DMS114 treated with DMSO at 0.1 percent for 48 hours (cell line): ENCODE measurements around the gene ANKK1.

ENCODE experiments used
- DNase-seq: peaks from one replicate; lab custom pipeline; 2025; ENCODE audit not compliant: unreplicated experiment; lab: John Stamatoyannopoulos, UW

Gene ANKK1

DNA sequence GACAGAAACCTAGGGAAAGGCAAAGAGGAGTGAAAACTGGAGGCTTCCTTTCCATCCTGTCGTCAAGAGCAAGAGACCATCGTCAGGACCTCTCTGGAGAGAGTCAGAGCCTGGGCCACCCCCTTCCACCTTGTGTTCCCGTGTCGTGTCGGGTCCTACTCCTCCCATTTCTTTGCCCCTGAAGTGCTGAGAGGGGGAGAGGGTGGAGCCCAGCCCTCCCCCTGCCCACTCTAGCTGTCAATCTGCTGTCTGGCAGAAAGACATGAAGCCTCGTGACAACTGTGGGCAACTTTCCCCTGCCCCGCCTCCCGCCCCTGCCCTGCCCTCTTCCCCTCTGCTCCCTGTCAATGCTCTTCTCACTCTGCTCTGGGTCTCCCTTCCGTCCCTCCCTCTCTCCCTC lies 20.6 kb downstream of the ANKK1 start:
- DNase-seq, result no peak

DNA sequence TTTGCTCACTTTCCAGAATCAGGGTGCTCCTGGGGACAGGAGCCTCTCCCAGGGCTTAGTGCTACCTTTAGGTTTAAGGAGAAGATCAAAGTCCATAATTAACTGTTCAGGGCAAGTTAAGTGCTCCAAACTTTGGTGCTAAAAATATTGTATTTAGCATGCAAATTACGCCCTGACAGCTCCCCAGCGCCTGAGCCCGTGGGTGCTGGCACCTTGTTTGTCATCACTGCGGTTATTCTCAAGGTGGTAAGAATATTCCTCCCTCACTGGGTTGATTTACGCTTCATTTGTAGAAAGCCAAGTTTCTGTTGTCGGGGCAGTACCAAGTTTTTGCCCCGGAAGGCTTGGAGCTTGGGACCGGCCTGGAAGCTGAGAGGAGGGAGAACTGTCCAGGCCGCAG lies 21.3 kb downstream of the ANKK1 start:
- no peak for DNase-seq

DNA sequence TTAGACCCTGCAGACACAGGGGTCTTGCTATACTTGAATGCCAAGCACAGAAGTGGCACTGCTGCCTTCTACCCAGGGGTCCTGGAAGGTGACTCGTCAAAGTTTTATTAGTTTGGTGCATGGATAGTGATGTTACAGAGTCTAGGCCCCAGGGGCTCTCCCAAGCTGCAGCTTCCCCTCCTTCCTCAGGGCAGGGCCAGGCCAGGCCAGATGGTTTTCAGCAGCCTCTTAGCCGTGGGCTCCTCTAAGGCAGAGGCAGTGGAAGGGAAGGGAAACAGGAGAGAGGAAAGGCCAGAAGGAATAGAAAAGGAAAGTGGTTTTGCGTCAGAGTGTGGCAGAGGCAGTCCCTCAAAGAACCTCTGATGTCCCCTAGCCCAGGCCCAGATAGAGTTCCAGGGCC lies 21.9 kb downstream of the ANKK1 start:
- no peak for DNase-seq

DNA sequence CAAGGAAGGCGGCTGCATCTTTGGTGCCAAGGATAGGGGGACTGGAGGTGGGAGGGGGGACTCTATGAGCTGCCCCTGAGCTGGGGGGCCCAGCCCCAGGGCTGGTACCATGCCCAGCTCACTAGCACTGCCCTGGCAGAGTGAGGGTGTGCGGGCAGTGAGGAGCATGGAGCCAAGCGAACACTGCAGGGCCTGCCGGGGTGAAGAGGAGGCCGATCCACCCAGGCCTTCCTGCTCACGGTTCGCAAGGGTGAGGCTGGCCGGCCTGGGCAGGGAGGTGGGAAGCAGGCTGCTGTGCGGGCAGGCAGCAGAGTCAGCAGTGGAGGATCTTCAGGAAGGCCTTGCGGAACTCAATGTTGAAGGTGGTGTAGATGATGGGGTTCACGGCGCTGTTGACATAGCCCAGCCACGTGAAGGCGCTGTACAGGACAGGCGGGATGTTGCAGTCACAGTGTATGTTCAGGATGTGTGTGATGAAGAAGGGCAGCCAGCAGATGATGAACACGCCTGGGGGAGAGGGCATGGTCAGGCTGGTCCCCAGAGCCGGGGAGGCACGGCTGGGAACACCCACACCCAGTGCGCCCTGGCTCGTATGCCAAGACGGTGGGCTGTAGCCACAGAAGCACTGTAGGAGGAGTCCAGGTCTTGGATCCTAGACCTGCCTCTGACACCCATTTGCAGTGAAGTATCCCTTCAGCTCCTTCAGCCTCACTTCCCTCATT lies 23.0 kb downstream of the ANKK1 start:
- DNase-seq, result no peak

DNA sequence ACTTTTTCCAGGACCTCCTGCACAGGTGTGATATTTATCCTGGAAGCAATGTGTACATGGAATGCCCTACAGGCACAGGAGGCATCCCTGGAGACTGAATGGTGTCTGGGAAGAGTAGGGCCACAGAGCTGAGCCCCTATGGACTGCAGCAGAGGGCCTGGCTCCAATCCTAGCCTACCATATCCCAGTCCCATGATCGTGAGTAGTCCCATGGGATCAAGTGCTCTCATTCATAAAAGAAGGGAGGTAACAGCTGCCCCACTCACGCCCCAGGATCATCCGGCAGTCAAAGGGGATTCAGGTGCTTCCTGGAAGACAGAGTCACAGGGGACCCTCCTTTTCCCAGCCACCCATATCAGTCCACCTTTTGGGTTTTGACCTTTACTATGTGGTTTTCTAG lies 24.0 kb downstream of the ANKK1 start:
- no peak for DNase-seq

DNA sequence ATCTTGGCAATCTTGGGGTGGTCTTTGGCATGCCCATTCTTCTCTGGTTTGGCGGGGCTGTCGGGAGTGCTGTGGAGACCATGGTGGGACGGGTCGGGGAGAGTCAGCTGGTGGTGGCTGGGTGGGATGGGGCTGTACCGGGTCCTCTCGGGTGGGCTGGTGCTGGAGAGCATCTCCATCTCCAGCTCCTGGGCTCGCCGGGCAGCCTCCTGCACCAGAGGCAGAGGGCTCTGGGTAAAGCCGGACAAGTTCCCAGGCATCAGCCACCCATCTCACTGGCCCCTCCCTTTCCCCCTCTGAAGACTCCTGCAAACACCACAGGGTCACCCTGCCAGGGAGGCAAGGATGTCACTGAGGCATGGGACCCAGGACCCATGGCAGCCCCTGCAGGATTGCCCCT lies 25.1 kb downstream of the ANKK1 start:
- no peak for DNase-seq

DNA sequence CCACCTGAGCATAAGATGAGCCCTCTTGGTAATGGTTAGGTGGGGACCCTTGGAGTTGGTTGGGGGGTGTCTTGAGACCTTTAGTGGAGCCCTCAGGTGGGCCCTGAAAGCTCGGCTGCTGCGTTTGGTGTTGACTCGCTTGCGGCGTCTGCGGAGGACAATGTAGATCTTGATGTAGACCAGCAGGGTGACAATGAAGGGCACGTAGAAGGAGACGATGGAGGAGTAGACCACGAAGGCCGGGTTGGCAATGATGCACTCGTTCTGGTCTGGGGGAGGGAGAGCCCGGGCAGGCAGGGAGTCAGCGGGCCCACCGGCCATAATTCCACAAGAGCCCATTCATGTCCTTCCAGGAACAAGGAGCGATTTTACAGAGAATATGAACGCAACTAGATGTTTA lies 27.8 kb downstream of the ANKK1 start:
- no peak for DNase-seq

DNA sequence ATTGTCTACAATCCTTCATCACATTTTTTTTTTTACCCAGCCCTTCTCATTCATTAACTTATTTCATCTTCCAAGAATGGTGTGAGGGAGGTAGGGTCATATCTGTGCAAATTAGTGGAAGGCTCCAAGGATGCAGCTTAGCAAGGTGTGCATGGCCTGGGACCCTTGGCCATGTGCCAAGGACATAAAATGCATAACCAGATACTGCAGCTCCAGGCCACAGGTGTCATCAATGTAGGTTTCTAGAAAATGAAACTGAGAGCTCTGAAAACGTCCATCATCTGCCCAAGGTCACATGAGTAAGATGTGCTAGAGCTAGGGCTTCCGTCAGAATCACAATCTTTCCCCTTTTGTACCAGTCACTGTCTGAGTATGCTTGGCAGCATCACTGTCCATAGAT lies 29.8 kb downstream of the ANKK1 start:
- DNase-seq, result no peak

DNA sequence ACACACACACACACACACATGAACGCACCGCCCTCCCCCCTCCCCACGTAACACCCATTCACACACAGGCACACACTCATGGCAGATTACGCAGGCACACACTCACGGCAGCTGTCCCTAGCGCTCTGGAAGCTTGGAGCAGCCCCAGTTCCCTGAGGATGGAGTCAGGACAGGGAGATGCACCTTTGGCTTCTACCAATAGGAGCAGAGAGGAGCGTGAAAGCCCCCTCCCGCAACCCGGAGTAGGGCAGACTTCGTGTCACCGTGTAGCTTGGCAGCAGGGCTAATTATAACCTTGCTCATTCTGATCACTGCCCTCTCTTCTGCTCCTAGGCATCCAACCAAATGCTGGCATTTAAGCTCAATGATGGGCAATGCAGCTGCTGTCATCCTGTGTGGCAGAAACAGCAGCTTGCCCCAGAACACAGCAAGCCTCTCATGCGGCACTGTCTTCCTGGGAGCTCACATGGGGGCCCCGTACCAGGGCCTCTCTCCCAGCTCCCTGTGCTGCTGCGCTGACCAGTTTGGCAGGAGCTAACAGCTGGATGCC lies 31.9 kb downstream of the ANKK1 start:
- no peak for DNase-seq

DNA sequence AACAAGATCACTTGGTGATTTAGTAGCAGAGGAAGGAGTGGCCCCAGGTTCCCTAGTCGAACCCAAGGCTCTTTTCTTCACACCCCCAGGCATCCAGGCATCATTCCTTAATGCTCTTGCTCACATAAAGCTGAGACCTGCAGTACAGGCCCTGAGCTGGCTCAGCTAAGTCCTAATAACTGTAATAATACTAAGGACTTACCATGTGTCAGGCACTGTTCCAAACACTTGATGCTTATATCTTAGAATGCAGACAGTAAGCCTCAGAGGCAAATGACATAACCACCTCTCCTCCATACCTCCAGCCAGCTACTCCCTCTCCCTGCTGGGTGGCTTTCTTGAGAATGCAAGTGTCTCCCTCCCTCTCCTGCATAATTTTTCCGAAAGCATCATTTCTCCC lies 33.2 kb downstream of the ANKK1 start:
- no peak for DNase-seq

DNA sequence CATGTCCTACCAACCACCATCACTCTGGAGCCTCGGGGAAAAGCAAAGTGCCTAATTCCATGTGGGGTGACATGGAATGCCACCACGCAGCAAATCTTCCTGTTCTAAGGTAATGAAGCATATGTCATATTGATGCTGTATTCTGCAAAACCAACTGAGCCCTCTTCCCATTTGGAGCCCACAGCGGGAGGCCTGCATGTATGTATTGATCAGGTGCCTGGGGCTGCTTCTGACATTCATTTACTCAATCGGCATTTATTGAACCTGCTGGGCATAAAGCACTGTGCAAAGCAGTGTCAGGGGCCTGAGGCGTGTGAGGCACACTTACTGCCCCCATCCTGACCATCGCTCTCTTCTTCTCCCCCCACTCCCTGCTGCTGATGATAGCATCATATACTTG lies 39.1 kb downstream of the ANKK1 start:
- no peak for DNase-seq

DNA sequence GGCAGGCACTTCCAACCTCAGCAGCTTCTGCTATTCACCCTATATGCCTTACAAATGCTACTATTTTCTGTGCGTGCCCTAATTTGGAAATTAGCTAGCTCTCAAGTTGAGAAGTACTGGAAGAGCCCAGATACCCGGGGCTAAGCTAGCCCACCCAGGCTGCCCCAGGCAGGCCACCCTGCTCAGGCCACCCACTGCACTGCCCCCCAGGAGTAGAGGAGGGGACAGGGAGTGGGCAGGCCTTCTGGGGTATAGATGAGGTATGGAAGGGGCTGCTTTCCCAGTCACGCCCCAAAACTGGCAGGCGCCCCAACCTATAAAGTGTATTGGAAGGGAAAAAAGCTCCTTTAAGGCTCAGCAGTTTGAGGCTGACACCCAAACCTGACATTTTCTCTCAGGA lies 44.2 kb downstream of the ANKK1 start:
- DNase-seq, result no peak

DNA sequence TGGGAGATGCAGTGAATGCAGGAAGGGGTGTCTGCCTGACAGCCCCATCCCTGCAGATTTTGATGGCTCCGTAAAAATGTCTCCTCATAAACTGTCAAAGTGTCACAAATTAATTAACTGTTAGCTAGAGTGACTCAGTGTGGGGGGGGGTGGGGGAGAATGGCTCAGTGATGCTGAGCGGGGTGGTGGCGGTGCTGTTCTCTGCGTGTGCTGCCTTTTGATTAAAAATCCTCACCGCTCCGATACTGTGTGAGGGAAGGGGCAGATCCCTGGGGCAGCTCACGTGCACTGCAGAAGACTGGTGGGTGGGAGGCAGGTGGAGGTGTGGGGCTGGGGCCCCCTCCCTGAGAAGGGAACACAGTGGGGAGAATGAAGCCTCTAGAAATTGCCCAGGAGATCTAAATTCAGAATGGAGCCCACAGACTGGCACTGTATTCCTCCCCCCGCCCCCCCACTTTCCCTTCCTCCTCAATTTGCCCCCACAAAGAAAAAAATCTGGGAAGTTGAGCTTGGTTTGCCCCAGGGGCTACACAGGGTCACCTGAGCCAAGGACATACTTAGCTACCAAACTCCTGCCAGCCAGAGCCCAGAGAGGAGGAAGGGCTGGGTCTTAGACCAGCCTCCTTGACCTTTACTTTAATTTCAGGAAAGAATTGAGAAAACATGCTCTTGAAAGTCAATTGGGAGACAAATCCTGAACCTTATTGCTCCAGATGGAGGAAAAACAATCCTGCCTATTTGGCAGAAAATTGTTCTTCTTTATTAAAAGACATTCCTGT lies 47.8 kb downstream of the ANKK1 start:
- no peak for DNase-seq

DNA sequence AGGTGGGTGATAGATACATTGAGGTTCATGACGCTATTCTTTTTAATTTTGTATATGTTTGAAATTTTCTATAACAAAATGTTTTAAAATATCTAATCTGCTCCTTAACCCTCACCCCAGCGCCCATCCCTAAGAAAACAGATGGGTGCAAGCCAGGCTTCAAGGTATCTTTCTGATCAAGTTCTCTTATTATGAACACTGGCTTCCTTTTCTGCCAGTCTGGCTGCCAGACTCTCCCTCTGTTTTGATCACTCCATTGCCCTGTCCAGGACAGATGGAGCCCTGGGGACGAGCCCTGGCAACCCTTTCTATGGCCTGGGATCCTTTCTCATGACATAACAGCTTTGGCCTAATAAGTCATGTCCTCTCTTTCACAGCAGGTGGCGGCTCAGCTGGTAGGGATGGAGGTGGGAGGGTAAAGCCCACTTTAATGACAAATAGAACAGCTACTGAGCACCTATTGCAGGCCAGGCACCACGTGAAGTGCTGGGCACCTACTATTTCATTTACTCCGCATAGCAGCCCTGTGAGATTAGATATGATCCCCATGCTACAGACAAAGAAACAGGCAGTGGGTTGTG lies 49.2 kb downstream of the ANKK1 start:
- no peak for DNase-seq

DNA sequence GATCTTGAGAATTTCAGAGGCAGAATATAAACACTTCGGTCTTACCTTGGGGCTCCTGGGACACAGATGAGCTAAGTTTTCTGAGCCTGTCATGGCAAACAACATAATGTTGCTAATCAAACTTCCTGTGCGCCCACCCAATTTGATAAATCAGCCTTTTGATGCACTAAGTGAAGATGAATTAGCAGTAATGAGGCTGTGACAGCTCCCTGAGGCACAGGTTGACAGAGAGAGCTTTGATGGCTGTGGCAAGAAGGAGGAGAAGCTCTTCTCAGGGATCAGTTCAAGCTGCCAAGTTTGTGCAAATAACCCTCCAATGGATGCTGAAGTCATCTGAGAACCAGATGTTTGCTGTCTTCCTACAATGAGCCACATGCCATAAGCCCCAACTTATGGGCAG lies 53.2 kb downstream of the ANKK1 start:
- no peak for DNase-seq

DNA sequence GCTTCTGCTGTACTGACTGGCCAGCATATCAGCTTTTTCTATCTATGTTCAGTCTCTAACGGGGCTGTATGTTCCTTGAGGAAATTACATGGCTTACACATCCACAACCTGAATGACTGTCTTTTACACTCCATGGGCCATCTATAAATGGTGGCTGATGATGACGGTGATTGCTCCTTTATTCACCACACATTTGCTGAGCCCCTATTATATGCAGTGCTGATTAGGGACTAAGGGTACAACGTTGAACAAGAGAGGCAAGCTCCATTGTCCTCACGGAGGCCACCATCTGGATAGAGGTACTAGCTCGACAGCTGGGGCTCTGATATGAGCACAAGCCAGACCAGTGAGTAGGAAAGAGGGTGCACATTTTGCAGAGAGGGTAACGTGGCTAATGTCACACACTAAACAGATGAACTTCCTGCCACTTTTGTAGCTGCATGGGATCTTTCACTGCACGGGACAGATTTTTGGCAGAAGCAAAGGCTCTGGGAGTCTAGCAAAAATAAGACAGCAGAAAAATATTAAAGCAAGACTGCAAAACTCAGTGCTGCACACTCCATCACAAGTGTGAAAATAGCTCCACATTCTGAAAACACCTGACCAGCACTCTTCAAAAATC lies 57.0 kb downstream of the ANKK1 start:
- no peak for DNase-seq

DNA sequence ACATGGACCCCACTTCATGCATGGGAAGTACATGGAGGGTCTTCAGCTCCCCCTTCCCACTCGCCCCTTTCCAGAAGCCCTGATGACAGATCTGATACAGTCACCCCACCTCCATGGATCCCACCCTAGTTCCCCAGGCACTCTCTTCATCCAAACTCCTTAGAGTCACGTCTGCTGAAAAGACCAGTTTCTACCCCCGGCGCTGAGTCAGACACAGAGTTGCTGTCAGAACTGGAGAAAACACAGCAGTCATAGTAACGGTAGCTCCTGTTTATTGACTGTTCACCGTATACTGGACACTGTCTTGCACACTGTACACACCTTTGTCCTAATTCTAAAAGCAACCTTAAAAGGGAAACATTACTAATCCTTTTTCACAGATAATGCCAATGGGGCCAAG lies 58.5 kb downstream of the ANKK1 start:
- DNase-seq, result no peak

DNA sequence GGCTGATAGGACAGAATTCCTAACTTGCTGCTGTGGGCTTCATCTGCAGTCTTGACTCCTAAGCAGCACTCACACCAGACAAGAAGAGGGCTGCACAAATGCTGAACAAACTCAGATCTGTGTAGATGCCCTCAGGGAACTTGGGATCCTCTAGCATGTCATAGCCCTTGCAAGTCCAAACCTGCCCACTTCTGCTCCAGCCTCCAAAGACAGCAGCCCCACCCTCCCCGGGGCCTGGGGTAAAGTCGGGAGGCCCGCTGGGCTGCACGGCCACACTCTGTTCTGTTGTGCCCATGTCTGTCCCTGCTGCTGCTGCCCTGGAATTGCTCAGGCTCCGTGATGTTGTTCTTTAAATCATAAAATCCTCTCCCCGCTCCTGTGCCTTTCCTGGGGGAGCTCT lies 59.4 kb downstream of the ANKK1 start:
- no peak for DNase-seq

DNA sequence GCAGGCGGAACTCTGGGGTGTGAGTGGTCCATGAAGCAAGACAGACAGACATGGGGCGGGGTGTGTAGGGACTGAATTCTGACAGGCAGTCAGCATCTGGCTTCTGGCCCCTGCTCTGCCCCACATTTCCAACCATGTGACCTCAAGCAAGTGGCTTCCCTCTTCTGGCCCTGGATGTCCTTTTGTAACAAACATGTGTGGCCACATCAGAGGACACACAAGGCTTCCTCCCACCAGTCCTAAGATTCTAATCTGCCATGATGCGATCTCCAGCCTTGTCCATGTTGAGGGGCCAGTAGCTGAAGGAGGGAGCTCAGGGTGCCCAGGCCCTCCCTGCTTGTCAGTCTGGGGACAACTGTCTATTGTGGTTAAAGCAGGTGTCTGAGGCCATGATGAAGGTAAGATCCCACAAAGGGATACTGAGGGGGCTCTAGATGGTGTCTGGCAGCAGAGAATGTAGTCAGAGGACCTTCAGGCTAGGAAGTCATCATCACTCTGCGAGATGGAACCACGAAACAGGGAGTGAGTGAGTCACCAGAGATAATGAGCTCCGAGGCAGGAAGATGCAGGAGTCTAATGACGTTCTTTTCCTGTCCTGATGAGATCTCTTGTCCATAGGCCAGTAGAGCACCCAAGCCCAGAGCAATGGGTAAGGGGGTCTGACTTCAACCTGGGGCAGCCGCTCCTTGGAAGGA lies 60.2 kb downstream of the ANKK1 start:
- no peak for DNase-seq

DNA sequence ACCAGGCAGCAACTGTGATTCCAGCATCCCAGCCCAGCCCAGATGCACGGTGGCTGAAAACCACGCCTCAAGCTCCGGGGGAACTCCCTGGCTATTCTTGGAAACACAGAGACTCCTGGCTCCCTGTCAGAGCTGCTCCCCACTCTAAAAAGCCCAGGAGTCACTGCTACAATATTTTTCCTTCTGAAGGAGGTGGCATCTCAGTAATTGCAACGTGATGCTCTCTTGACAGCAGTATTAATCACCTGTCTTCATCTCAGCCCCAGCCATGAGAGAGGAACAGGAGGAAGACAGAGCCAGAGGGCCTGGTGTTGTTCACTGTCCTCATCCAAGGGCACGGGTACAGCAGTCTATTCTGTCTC lies 60.7 kb downstream of the ANKK1 start:
- DNase-seq, result no peak

DNA sequence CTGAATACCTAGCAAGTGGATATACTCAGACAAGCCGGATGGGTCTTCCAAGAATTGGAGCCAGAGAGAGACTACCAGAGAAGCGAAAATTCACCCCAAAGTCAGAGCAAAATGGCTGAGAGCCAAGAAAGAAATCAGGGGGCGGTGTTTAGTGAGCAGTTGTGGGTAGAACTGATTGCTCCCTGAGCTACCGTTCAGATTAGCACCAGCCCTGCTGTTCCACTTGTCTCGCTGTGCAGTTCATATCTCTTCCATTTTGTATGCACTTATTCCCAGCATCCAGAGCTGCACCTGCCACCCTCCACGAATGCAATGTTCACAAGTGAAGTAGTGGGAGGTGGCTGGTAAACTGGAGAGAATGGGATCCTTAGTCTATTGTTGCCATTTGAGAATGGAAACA lies 62.2 kb downstream of the ANKK1 start:
- DNase-seq, result no peak
